NCI-H82 (cell line): ENCODE results near the gene ADARB2.
A peak's percentile ranks its signal among the peaks of the same experiment; 100 is the strongest.
"Not testable (repeated sequence)": the region's sequence is repeated elsewhere in the genome, so short reads cannot be mapped to it uniquely, and the experiment has no call there.

Experiments
- DNase-seq: peaks from one replicate; lab custom pipeline; 2025; lab: John Stamatoyannopoulos, UW

The ADARB2 gene

GRCh38 chr10:1406967-1407945 is 330.1 kb downstream of the ADARB2 start:
- DNase-seq: no peak

- DNase-seq: no peak
These were observed 331.0 kb downstream of the ADARB2 start for GRCh38 chr10:1406132-1406966.

- no peak for DNase-seq
These were observed 332.7 kb downstream of the ADARB2 start for GRCh38 chr10:1404323-1405260.

GRCh38 chr10:1403508-1404322 is 333.6 kb downstream of the ADARB2 start:
- peak; percentile 10 for DNase-seq

GRCh38 chr10:1402816-1403507 is 334.4 kb downstream of the ADARB2 start:
- no peak for DNase-seq

- no peak for DNase-seq
These were observed 335.1 kb downstream of the ADARB2 start for GRCh38 chr10:1402016-1402770.

- no peak for DNase-seq
These were observed 336.0 kb downstream of the ADARB2 start for GRCh38 chr10:1401071-1401965.

GRCh38 chr10:1400101-1401070 is 336.9 kb downstream of the ADARB2 start:
- no peak for DNase-seq

GRCh38 chr10:1399431-1400100 is 337.8 kb downstream of the ADARB2 start:
- DNase-seq: no peak

- DNase-seq: no peak
These were observed 338.5 kb downstream of the ADARB2 start for GRCh38 chr10:1398626-1399410.

GRCh38 chr10:1398116-1398515 is 339.2 kb downstream of the ADARB2 start:
- not testable (repeated sequence) for DNase-seq

- DNase-seq: no peak
These were observed 341.1 kb downstream of the ADARB2 start for GRCh38 chr10:1396297-1396635.

GRCh38 chr10:1395481-1396296 is 341.6 kb downstream of the ADARB2 start:
- DNase-seq: no peak

- DNase-seq: no peak
These were observed 342.3 kb downstream of the ADARB2 start for GRCh38 chr10:1395025-1395480.
